Measurements from ENCODE around the gene TPX2.

GRCh38 chr20:31716818-31717477, 22.1 kb upstream of the TPX2 start:
- TF ChIP-seq RFX5 (IDR thresholded peaks at IDR 0.05; ENCODE audit: low read length) (no peak), EP300 (IDR thresholded peaks at IDR 0.05; ENCODE audit: borderline replicate concordance in 1 of 2, low read depth in 1 of 2, low read length in 1 of 2) (no peak), NFIC (IDR thresholded peaks at IDR 0.05; ENCODE audit: borderline replicate concordance) (no peak), POLR2AphosphoS5 (IDR thresholded peaks at IDR 0.05; ENCODE audit: low read depth, low read length) (no peak), NRF1 (IDR thresholded peaks at IDR 0.05; ENCODE audit: low read depth, low read length) (no peak), JUND (IDR thresholded peaks at IDR 0.05) (no peak), CHD2 (IDR thresholded peaks at IDR 0.05; ENCODE audit: low read length, partially characterized antibody) (no peak), MAX (IDR thresholded peaks at IDR 0.05; ENCODE audit: low read depth) (no peak), TCF12 (IDR thresholded peaks at IDR 0.05) (no peak), FOXM1 (IDR thresholded peaks at IDR 0.05; ENCODE audit: low read depth) (no peak)
- TF ChIP-seq, protein P1, sequence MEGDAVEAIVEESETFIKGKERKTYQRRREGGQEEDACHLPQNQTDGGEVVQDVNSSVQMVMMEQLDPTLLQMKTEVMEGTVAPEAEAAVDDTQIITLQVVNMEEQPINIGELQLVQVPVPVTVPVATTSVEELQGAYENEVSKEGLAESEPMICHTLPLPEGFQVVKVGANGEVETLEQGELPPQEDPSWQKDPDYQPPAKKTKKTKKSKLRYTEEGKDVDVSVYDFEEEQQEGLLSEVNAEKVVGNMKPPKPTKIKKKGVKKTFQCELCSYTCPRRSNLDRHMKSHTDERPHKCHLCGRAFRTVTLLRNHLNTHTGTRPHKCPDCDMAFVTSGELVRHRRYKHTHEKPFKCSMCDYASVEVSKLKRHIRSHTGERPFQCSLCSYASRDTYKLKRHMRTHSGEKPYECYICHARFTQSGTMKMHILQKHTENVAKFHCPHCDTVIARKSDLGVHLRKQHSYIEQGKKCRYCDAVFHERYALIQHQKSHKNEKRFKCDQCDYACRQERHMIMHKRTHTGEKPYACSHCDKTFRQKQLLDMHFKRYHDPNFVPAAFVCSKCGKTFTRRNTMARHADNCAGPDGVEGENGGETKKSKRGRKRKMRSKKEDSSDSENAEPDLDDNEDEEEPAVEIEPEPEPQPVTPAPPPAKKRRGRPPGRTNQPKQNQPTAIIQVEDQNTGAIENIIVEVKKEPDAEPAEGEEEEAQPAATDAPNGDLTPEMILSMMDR (IDR thresholded peaks at IDR 0.05), result no peak
